Measurements from ENCODE around the gene C1orf174. TPM values are rescaled to one million over a fixed set of nuclear protein-coding genes. Genes with fewer than 3 reads are reported as not detected.
A peak's percentile ranks its signal among the peaks of the same experiment; 100 is the strongest.

C1orf174 gene
- total and polyA plus RNA-seq, 4 donors = 10.8 to 19.3 (median 17.6) TPM

- 88 to 90% methylated on average over 18 of the region's 18 CpGs for WGBS, 2 donors
- no peaks in the 10 kb centered on the region for H3K27me3 ChIP-seq (ENCODE audit: control insufficient read depth in 3 of 3, insufficient read depth in 3 of 3, low read length in 2 of 3)
- ATAC-seq (ENCODE audit: insufficient read depth, low FRiP score) = no peak
- peaks cover 0 to 2% (median 0%) of the 10 kb centered on the region in 5 donors for H3K4me1 ChIP-seq (ENCODE audit: control insufficient read depth in 5 of 5, insufficient read depth in 5 of 5, low read length in 5 of 5)
- no peak overlapping the region for H3K9ac ChIP-seq (ENCODE audit: insufficient read depth in 1 of 2, low read length in 2 of 2)
- peaks cover 0 to 24% (median 14%) of the 10 kb centered on the region in 4 donors for H3K36me3 ChIP-seq (ENCODE audit: control insufficient read depth in 4 of 4, insufficient read depth in 4 of 4, low read length in 4 of 4)
- no peak overlapping the region for H3K27ac ChIP-seq (ENCODE audit: low read depth in 1 of 2, low read length in 1 of 2)
- no peak for DNase-seq
- H3K9me3 ChIP-seq (ENCODE audit: control insufficient read depth in 4 of 4, insufficient read depth in 3 of 4, low read length in 3 of 4) = no peaks in the 10 kb centered on the region
- no peak overlapping the region for H3K4me3 ChIP-seq
- no peak for TF ChIP-seq CTCF (IDR thresholded peaks at IDR 0.05; ENCODE audit: control extremely low read depth, extremely low read depth)
Measured at GRCh38 chr1:3865606-3866160, 34.4 kb downstream of the C1orf174 start.

GRCh38 chr1:3864884-3865283 lies 35.2 kb downstream of the C1orf174 start:
- Histone ChIP-seq H3K4me3 (no peak overlapping the region), H3K9me3 (ENCODE audit: control insufficient read depth in 4 of 4, insufficient read depth in 3 of 4, low read length in 3 of 4) (no peaks in the 10 kb centered on the region), H3K4me1 (ENCODE audit: control insufficient read depth in 5 of 5, insufficient read depth in 5 of 5, low read length in 5 of 5) (peaks cover 0 to 2% (median 0%) of the 10 kb centered on the region in 5 donors), H3K9ac (ENCODE audit: insufficient read depth in 1 of 2, low read length in 2 of 2) (no peak overlapping the region), H3K27ac (ENCODE audit: low read depth in 1 of 2, low read length in 1 of 2) (no peak overlapping the region), H3K27me3 (ENCODE audit: control insufficient read depth in 3 of 3, insufficient read depth in 3 of 3, low read length in 2 of 3) (no peaks in the 10 kb centered on the region), H3K36me3 (ENCODE audit: control insufficient read depth in 4 of 4, insufficient read depth in 4 of 4, low read length in 4 of 4) (peaks cover 0 to 21% (median 10%) of the 10 kb centered on the region in 4 donors)
- WGBS, 2 donors = 74 to 89% methylated on average over 6 of the region's 6 CpGs
- ATAC-seq (ENCODE audit: insufficient read depth, low FRiP score) = no peak
- DNase-seq = peak in 1 of 3 donors; percentile 1
- no peak for TF ChIP-seq CTCF (IDR thresholded peaks at IDR 0.05; ENCODE audit: control extremely low read depth, extremely low read depth)

GRCh38 chr1:3863231-3863935 lies 36.7 kb downstream of the C1orf174 start:
- peaks cover 0 to 13% (median 8%) of the 10 kb centered on the region in 4 donors for H3K36me3 ChIP-seq (ENCODE audit: control insufficient read depth in 4 of 4, insufficient read depth in 4 of 4, low read length in 4 of 4)
- no peak for DNase-seq
- ATAC-seq (ENCODE audit: insufficient read depth, low FRiP score) = no peak
- H3K9me3 ChIP-seq (ENCODE audit: control insufficient read depth in 4 of 4, insufficient read depth in 3 of 4, low read length in 3 of 4) = no peaks in the 10 kb centered on the region
- H3K27ac ChIP-seq (ENCODE audit: low read depth in 1 of 2, low read length in 1 of 2) = no peak overlapping the region
- no peak overlapping the region for H3K4me3 ChIP-seq
- TF ChIP-seq CTCF (IDR thresholded peaks at IDR 0.05; ENCODE audit: control extremely low read depth, extremely low read depth) = no peak
- H3K27me3 ChIP-seq (ENCODE audit: control insufficient read depth in 3 of 3, insufficient read depth in 3 of 3, low read length in 2 of 3) = no peaks in the 10 kb centered on the region
- 89% methylated on average over 12 of the region's 12 CpGs for WGBS, 2 donors
- H3K9ac ChIP-seq (ENCODE audit: insufficient read depth in 1 of 2, low read length in 2 of 2) = no peak overlapping the region
- peaks cover 0 to 5% (median 0%) of the 10 kb centered on the region in 5 donors for H3K4me1 ChIP-seq (ENCODE audit: control insufficient read depth in 5 of 5, insufficient read depth in 5 of 5, low read length in 5 of 5)
